ENCODE results near the gene ENG. TPM values are rescaled to one million over a fixed set of nuclear protein-coding genes. Genes with fewer than 3 reads are reported as not detected.

Gene ENG
- total and polyA plus RNA-seq, 2 of the 8 experiments (the other 6 are each of a cell fraction or from before 2014, with no cell fraction given), result 1.8 to 4.4 TPM

DNA sequence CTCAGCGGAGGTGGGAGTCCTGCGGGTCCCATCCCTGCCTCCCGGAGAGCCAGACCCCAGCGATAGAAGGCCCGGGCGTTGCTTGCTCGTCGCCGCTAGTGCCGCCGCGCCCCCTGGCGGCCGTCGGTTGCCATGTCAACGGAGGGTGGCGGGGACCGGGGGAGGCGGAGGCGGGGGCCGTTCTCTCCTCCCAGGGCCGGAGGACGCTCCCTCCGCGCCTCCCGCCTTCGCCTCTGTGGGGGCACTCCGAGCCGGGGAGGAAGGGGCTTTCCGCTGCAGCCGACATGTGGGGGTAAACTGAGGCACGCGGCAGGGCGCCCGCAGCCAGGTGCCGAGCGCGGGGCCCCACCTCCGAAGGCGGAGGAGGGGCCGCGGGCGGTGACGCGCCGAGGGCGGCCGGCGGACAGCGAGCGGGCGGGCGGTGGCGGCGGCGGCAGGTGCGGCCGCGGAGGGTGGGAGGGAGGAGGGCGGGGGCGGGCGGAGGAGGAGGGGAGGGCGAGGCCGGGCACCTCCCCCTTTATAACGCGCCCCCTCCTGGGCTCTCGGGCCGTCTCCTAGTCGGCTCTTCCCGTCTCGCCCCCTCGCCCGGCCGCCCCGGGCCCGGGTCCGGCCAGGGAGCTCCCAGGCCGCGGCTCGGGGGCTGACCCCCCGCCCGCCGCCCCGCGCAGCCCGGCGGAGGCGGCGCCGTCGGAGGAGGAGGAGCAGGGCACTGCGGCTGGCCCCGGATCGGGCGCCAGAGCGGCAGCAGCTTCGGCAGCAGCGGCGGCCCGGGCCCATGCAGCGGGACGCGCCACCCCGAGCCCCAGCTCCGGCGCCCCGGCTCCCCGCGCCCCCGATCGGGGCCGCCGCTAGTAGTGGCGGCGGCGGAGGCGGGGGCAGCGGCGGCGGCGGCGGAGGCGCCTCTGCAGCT is 69.2 kb downstream of the ENG start (continued):
- TF ChIP-seq PHF8 (conservative IDR thresholded peaks at IDR 0.05; ENCODE audit: low read depth, low read length) (peak; percentile 47), RAD21 (IDR thresholded peaks at IDR 0.05 in 1 of 2, conservative IDR thresholded peaks at IDR 0.05 in 1 of 2; ENCODE audit: low read depth in 2 of 2, low read length in 2 of 2) (peak; percentile 77 to 84), EP300 (IDR thresholded peaks at IDR 0.05; ENCODE audit: borderline replicate concordance in 1 of 2, low read depth in 2 of 2, low read length in 2 of 2) (0 out of 3 replicates have a peak, but pooled peaks of 1 of the 2 experiments have one; percentile 40)
- TF ChIP-seq, protein P1, sequence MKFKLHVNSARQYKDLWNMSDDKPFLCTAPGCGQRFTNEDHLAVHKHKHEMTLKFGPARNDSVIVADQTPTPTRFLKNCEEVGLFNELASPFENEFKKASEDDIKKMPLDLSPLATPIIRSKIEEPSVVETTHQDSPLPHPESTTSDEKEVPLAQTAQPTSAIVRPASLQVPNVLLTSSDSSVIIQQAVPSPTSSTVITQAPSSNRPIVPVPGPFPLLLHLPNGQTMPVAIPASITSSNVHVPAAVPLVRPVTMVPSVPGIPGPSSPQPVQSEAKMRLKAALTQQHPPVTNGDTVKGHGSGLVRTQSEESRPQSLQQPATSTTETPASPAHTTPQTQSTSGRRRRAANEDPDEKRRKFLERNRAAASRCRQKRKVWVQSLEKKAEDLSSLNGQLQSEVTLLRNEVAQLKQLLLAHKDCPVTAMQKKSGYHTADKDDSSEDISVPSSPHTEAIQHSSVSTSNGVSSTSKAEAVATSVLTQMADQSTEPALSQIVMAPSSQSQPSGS (IDR thresholded peaks at IDR 0.05; ENCODE audit: low read length), result 0 out of 2 replicates have a peak, but pooled peaks have one; percentile 17
- TF ChIP-seq, protein P2, sequence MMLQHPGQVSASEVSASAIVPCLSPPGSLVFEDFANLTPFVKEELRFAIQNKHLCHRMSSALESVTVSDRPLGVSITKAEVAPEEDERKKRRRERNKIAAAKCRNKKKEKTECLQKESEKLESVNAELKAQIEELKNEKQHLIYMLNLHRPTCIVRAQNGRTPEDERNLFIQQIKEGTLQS (IDR thresholded peaks at IDR 0.05; ENCODE audit: insufficient read depth, low read depth, low read length), result 0 out of 2 replicates have a peak, but pooled peaks have one; percentile 11
- TF ChIP-seq, protein P3, sequence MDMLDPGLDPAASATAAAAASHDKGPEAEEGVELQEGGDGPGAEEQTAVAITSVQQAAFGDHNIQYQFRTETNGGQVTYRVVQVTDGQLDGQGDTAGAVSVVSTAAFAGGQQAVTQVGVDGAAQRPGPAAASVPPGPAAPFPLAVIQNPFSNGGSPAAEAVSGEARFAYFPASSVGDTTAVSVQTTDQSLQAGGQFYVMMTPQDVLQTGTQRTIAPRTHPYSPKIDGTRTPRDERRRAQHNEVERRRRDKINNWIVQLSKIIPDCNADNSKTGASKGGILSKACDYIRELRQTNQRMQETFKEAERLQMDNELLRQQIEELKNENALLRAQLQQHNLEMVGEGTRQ (IDR thresholded peaks at IDR 0.05; ENCODE audit: low read length), result no peak
